Type B pancreatic cell (in vitro differentiated cells): Measurements from ENCODE around the gene ZNF668. TPM values are rescaled to one million over a fixed set of nuclear protein-coding genes. Genes with fewer than 3 reads are reported as not detected.

Experiments
- DNase-seq: peaks from one replicate; pipeline ENCODE4 v3.0.0; 2021; ENCODE audit warnings: mixed read lengths; ENCODE audit not compliant: unreplicated experiment; ENCODE audit errors: extremely low spot score
- H3K27ac Mint-ChIP-seq: 2 replicates; pipeline ENCODE4 v1.8.0; 2021; ENCODE audit warnings: mild to moderate bottlenecking, mixed read lengths
- H3K27me3 Mint-ChIP-seq: 2 replicates; pipeline ENCODE4 v1.8.0; 2021; ENCODE audit warnings: mixed read lengths
- H3K36me3 Mint-ChIP-seq: 2 replicates; pipeline ENCODE4 v1.8.0; 2021; ENCODE audit warnings: mixed read lengths
- H3K4me1 Mint-ChIP-seq: one replicate; pipeline ENCODE4 v1.8.0; 2021; ENCODE audit warnings: mixed read lengths; ENCODE audit not compliant: unreplicated experiment
- H3K4me3 Mint-ChIP-seq: 2 replicates; pipeline ENCODE4 v1.8.0; 2021; ENCODE audit warnings: mild to moderate bottlenecking, mixed read lengths
- H3K9me3 Mint-ChIP-seq: 2 replicates; pipeline ENCODE4 v1.8.0; 2021; ENCODE audit warnings: mixed read lengths
- CTCF ChIP-seq: fragments of 200-600 bp; sonication (generic); conservative IDR thresholded peaks from 2 replicates; pipeline ENCODE4 v1.5.0; 2021; ENCODE audit warnings: antibody characterized with exemption, mild to moderate bottlenecking
- total RNA-seq: library from RNA; stranded (reverse); gene quantifications from 2 replicates; pipeline ENCODE4 v1.2.1, GENCODE V29; 2021; ENCODE audit warnings: low replicate concordance

The ZNF668 gene
- total RNA-seq, 1 donor from 2014 or later: 13.4 TPM

- no peak for TF ChIP-seq CTCF
- Mint-ChIP-seq H3K9me3 (no peaks in the 10 kb centered on the region), H3K4me1 (peaks cover 5% of the 10 kb centered on the region), H3K4me3 (no peak overlapping the region), H3K36me3 (peaks cover 10% of the 10 kb centered on the region), H3K27me3 (no peaks in the 10 kb centered on the region), H3K27ac (no peak overlapping the region)
- DNase-seq: no peak
Measured at GRCh38 chr16:31063495-31063842, 10.6 kb downstream of the ZNF668 start.

- no peaks in the 10 kb centered on the region for H3K9me3 Mint-ChIP-seq
- H3K36me3 Mint-ChIP-seq: peaks cover 10% of the 10 kb centered on the region
- H3K27me3 Mint-ChIP-seq: no peaks in the 10 kb centered on the region
- TF ChIP-seq CTCF: no peak
- no peak overlapping the region for H3K4me3 Mint-ChIP-seq
- H3K4me1 Mint-ChIP-seq: peaks cover 5% of the 10 kb centered on the region
- no peak for DNase-seq
- H3K27ac Mint-ChIP-seq: no peak overlapping the region
Measured at GRCh38 chr16:31061813-31062440, 12.1 kb downstream of the ZNF668 start.

- H3K36me3 Mint-ChIP-seq: peaks cover 10% of the 10 kb centered on the region
- no peak for DNase-seq
- no peak overlapping the region for H3K4me3 Mint-ChIP-seq
- no peak for TF ChIP-seq CTCF
- no peaks in the 10 kb centered on the region for H3K27me3 Mint-ChIP-seq
- H3K27ac Mint-ChIP-seq: no peak overlapping the region
- peaks cover 5% of the 10 kb centered on the region for H3K4me1 Mint-ChIP-seq
- no peaks in the 10 kb centered on the region for H3K9me3 Mint-ChIP-seq
Measured at GRCh38 chr16:31061126-31061812, 12.8 kb downstream of the ZNF668 start.

GRCh38 chr16:31055613-31056012, 18.4 kb downstream of the ZNF668 start:
- no peak overlapping the region for H3K27ac Mint-ChIP-seq
- H3K4me3 Mint-ChIP-seq: no peak overlapping the region

GRCh38 chr16:31052114-31052513, 21.9 kb downstream of the ZNF668 start:
- Mint-ChIP-seq H3K27ac (no peak overlapping the region), H3K4me3 (no peak overlapping the region), H3K9me3 (no peaks in the 10 kb centered on the region), H3K36me3 (no peaks in the 10 kb centered on the region), H3K4me1 (no peaks in the 10 kb centered on the region), H3K27me3 (no peaks in the 10 kb centered on the region)
- TF ChIP-seq CTCF: no peak
- no peak for DNase-seq

More at GRCh38 chr16:31055613-31056012, 18.4 kb downstream of the ZNF668 start:
- H3K9me3 Mint-ChIP-seq: no peaks in the 10 kb centered on the region
- no peaks in the 10 kb centered on the region for H3K4me1 Mint-ChIP-seq
- H3K36me3 Mint-ChIP-seq: no peaks in the 10 kb centered on the region
- H3K27me3 Mint-ChIP-seq: no peaks in the 10 kb centered on the region
- no peak for DNase-seq
- no peak for TF ChIP-seq CTCF
